Neuronal stem cell (in vitro differentiated cells): ENCODE results near the gene UGT2A1.

Experiments
- DNase-seq: peaks from one replicate; pipeline ENCODE4 v3.0.0-alpha.2; 2013; ENCODE audit warnings: low spot score
- H2AFZ ChIP-seq: one replicate; pipeline ENCODE4 v1.6.1; 2013; ENCODE audit warnings: mild to moderate bottlenecking, low read length, inconsistent platforms
- H2AK5ac ChIP-seq: 2 replicates; pipeline ENCODE4 v1.6.1; 2013; ENCODE audit warnings: low read depth, mild to moderate bottlenecking, inconsistent platforms, low read length, moderate library complexity, mixed read lengths
- H2BK120ac ChIP-seq: 2 replicates; pipeline ENCODE4 v1.6.1; 2013; ENCODE audit warnings: low read depth, mild to moderate bottlenecking, inconsistent platforms, low read length, moderate library complexity, mixed read lengths
- H2BK12ac ChIP-seq: one replicate; pipeline ENCODE4 v1.6.1; 2013; ENCODE audit warnings: low read length, inconsistent platforms
- H2BK15ac ChIP-seq: 2 replicates; pipeline ENCODE4 v1.6.1; 2013; ENCODE audit warnings: mild to moderate bottlenecking, low read length, inconsistent platforms, mixed read lengths
- H2BK5ac ChIP-seq: one replicate; pipeline ENCODE4 v1.6.1; 2013; ENCODE audit warnings: inconsistent platforms, mild to moderate bottlenecking, low read length, moderate library complexity
- H3K14ac ChIP-seq: one replicate; pipeline ENCODE4 v1.6.1; 2013; ENCODE audit warnings: low read length, inconsistent platforms
- H3K18ac ChIP-seq: 2 replicates; pipeline ENCODE4 v1.6.1; 2013; ENCODE audit warnings: low read length, inconsistent platforms
- H3K23ac ChIP-seq: 2 replicates; pipeline ENCODE4 v1.6.1; 2013; ENCODE audit warnings: low read depth, mild to moderate bottlenecking, mixed read lengths, low read length, inconsistent platforms; ENCODE audit not compliant: poor library complexity
- H3K27ac ChIP-seq: replicated peaks from 3 replicates; pipeline ENCODE4 v1.5.1; 2013; ENCODE audit warnings: low read length, inconsistent platforms
- H3K27me3 ChIP-seq, 3 experiments: 2 replicates each; pipeline ENCODE4 v1.6.1; 2013; ENCODE audit warnings: low read length in 3 of 3, mild to moderate bottlenecking in 2 of 3, inconsistent platforms in 1 of 3, low read depth in 1 of 3, mixed read lengths in 1 of 3, moderate library complexity in 1 of 3; ENCODE audit not compliant: control insufficient read depth in 3 of 3, insufficient read depth in 3 of 3
- H3K36me3 ChIP-seq, 2 donors: replicated peaks in 1 of 2; 2 replicates each; pipeline ENCODE4 v1.6.1; 2013; ENCODE audit warnings: low read length in 2 of 2; ENCODE audit not compliant: control insufficient read depth in 2 of 2, insufficient read depth in 2 of 2
- H3K4ac ChIP-seq: 2 replicates; pipeline ENCODE4 v1.6.1; 2013; ENCODE audit warnings: inconsistent platforms, mild to moderate bottlenecking, low read length, moderate library complexity
- H3K4me1 ChIP-seq, 2 donors: 1 replicate in 1 of 2; 2 replicates in 1 of 2; pipeline ENCODE4 v1.6.1; 2013; ENCODE audit warnings: low read length in 2 of 2, low read depth in 1 of 2; ENCODE audit not compliant: control insufficient read depth in 2 of 2, insufficient read depth in 1 of 2
- H3K4me2 ChIP-seq: one replicate; pipeline ENCODE4 v1.6.1; 2013; ENCODE audit warnings: mild to moderate bottlenecking, low read length, inconsistent platforms; ENCODE audit not compliant: insufficient read depth, poor library complexity, severe bottlenecking
- H3K4me3 ChIP-seq, 2 donors: 2 replicates each; pipeline ENCODE4 v1.5.1; 2013; ENCODE audit warnings: low read length in 2 of 2, mild to moderate bottlenecking in 2 of 2, inconsistent platforms in 1 of 2, moderate library complexity in 1 of 2
- H3K79me1 ChIP-seq: one replicate; pipeline ENCODE4 v1.6.1; 2013; ENCODE audit warnings: low read depth, mild to moderate bottlenecking, inconsistent platforms, low read length, moderate library complexity
- H3K9ac ChIP-seq: one replicate; pipeline ENCODE4 v1.6.1; 2013; ENCODE audit warnings: mild to moderate bottlenecking, low read depth, low read length, inconsistent platforms; ENCODE audit not compliant: poor library complexity
- H3K9me3 ChIP-seq, 2 donors: replicated peaks in 1 of 2; 2 replicates each; pipeline versions ENCODE3 to v1.6.1; 2013; ENCODE audit warnings: low read length in 2 of 2, mild to moderate bottlenecking in 2 of 2, inconsistent platforms in 1 of 2, low read depth in 1 of 2, mixed read lengths in 1 of 2, moderate library complexity in 1 of 2; ENCODE audit not compliant: control insufficient read depth in 2 of 2, insufficient read depth in 1 of 2
- H4K8ac ChIP-seq: one replicate; pipeline ENCODE4 v1.6.1; 2013; ENCODE audit warnings: low read depth, mild to moderate bottlenecking, inconsistent platforms, low read length, moderate library complexity
- H4K91ac ChIP-seq: one replicate; pipeline ENCODE4 v1.6.1; 2013; ENCODE audit warnings: low read length, low read depth, mild to moderate bottlenecking, inconsistent platforms; ENCODE audit not compliant: poor library complexity
- WGBS, 2 donors: extraction: QIAGEN DNeasy Blood & Tissue Kit; methylation state at CpG; one replicate each; pipeline ENCODE4 v1.1.7; 2013; ENCODE audit warnings: missing lambda C conversion rate in 2 of 2, mixed read lengths in 1 of 2; ENCODE audit not compliant: insufficient read length in 2 of 2, insufficient replicate concordance in 1 of 2; ENCODE audit errors: extremely low coverage in 2 of 2; 5-methylcytosine and 5-hydroxymethylcytosine counted together

Gene UGT2A1

DNA sequence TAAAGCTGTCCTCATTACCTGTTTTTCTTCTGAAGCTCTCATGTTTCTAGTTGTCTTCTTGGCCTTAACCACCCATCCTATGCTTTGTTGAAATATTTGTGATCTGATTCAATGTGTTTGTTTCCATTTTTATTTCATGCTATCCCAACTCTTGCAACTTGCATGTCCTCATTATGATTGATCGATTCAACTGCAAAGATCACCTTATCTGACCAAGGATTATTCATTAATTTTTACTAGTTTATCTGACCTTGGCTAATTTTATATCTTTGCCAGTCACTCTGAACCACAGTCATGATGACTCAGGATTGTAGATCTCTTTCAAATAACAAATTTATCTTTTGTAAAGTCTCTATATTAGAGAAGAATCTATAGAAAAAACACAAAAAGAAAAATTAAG lies 84.3 kb downstream of the UGT2A1 start:
- Histone ChIP-seq H2AFZ (no peak overlapping the region), H3K4me2 (no peak overlapping the region), H3K36me3 (no peaks in the 10 kb centered on the region), H3K27ac (no peak overlapping the region), H3K14ac (no peak overlapping the region), H2BK15ac (no peak overlapping the region), H2BK120ac (no peak overlapping the region), H3K23ac (no peak overlapping the region), H3K9ac (no peak overlapping the region), H3K79me1 (no peaks in the 10 kb centered on the region), H3K4me3 (no peak overlapping the region), H3K27me3 (no peaks in the 10 kb centered on the region), H2BK12ac (no peak overlapping the region), H3K9me3 (no peaks in the 10 kb centered on the region), H3K4me1 (no peaks in the 10 kb centered on the region), H2AK5ac (no peak overlapping the region), H2BK5ac (no peak overlapping the region), H4K8ac (no peak overlapping the region), H3K18ac (no peak overlapping the region), H4K91ac (no peak overlapping the region), H3K4ac (no peak overlapping the region)
- no CpG with 5 or more reads among the region's 1 CpG for WGBS, 2 donors
- no peak for DNase-seq

DNA sequence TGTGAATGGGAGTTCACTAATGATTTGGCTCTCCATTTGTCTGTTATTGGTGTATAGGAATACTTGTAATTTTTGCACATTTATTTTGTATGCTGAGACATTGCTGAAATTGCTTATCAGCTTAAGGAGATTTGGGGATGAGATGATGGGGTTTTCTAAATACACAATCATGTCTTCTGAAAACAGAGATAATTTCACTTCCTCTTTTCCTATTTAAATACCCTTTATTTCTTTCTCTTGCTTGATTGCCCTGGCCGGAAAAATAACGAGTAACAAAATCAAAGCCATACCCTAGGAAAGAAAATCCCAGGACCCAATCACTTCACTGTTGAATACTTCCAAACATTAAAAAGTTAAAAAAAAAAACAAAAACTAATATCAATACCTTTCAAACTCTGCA lies 89.6 kb downstream of the UGT2A1 start:
- no peak overlapping the region for H2BK15ac ChIP-seq
- no peak overlapping the region for H3K4me2 ChIP-seq
- H2AK5ac ChIP-seq, result no peak overlapping the region
- no peak overlapping the region for H3K27ac ChIP-seq
- no peak overlapping the region for H3K4ac ChIP-seq
- H2BK120ac ChIP-seq, result no peak overlapping the region
- H3K79me1 ChIP-seq, result no peaks in the 10 kb centered on the region
- H3K9ac ChIP-seq, result no peak overlapping the region
- no peaks in the 10 kb centered on the region for H3K36me3 ChIP-seq
- no peak for DNase-seq
- no peaks in the 10 kb centered on the region for H3K4me1 ChIP-seq
- H2BK5ac ChIP-seq, result no peak overlapping the region
- H3K27me3 ChIP-seq, result no peaks in the 10 kb centered on the region
- no peak overlapping the region for H4K91ac ChIP-seq
- no peak overlapping the region for H3K14ac ChIP-seq
- no peak overlapping the region for H2BK12ac ChIP-seq
- no peak overlapping the region for H4K8ac ChIP-seq
- no peak overlapping the region for H2AFZ ChIP-seq
- no peaks in the 10 kb centered on the region for H3K9me3 ChIP-seq
- no peak overlapping the region for H3K4me3 ChIP-seq
- no CpG with 5 or more reads among the region's 2 CpGs for WGBS, 2 donors
- no peak overlapping the region for H3K23ac ChIP-seq
- H3K18ac ChIP-seq, result no peak overlapping the region

DNA sequence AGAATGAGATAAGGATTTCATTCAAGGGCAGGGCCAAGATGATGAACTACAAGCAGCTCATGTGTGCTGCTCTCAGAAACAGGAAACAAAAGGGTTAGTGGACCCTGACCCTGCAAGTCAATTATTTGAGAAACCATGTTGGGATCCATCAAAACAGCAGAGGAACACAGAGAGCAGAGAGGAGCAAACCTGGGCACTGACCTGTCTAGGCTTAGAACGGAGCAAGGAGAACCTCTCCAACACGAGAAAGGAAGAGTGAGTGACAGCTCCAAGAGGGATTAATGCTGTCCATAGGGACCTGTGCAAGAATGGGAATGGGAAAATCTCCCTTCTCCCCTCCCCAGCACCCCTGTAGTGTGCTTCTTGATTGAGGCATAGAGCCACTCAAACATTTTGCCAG lies 103.4 kb downstream of the UGT2A1 start:
- H3K18ac ChIP-seq, result no peak overlapping the region
- H3K4me3 ChIP-seq, result no peak overlapping the region
- H3K79me1 ChIP-seq, result no peaks in the 10 kb centered on the region
- no peak overlapping the region for H3K27ac ChIP-seq
- H4K91ac ChIP-seq, result no peak overlapping the region
- no peak overlapping the region for H3K14ac ChIP-seq
- no CpG with 5 or more reads among the region's 2 CpGs for WGBS, 2 donors
- no peak overlapping the region for H2BK15ac ChIP-seq
- H2AK5ac ChIP-seq, result no peak overlapping the region
- H2BK120ac ChIP-seq, result no peak overlapping the region
- no peak overlapping the region for H3K23ac ChIP-seq
- no peaks in the 10 kb centered on the region for H3K9me3 ChIP-seq
- no peak overlapping the region for H3K4me2 ChIP-seq
- no peak overlapping the region for H2BK5ac ChIP-seq
- no peak for DNase-seq
- no peak overlapping the region for H3K9ac ChIP-seq
- H3K27me3 ChIP-seq, result no peaks in the 10 kb centered on the region
- no peak overlapping the region for H4K8ac ChIP-seq
- H2AFZ ChIP-seq, result no peak overlapping the region
- peaks cover 0 to 5% of the 10 kb centered on the region in 2 donors for H3K4me1 ChIP-seq
- no peak overlapping the region for H3K4ac ChIP-seq
- H2BK12ac ChIP-seq, result no peak overlapping the region
- H3K36me3 ChIP-seq, result no peaks in the 10 kb centered on the region

DNA sequence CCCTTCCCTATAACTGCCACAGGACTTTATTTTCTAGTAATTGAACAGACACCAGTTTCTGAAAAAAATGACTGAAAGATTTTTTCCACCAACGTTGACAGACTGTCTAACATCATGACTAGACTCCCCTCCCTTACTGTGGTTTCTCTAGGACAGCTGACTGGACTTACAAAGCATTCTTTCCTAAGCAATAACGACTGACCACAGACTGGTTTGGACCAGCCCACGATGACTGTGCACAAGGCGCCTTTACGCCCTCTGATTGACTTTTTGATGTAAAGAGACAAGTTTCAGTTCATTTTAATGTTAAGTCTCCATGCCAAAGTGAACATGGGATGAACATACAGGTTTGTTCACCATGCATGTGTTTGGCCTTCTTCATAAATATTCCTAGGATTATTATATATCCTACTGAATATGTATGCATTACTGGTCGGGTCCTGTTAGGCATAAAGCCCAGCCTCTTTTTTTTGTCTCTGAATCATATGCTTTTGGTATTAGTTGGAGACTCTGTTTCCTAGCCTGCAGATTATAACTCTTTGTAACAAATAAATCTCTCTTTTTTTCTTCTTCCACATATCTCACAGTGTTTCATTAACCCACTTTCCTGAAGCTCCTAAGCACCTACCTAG lies 106.8 kb downstream of the UGT2A1 start:
- H2BK15ac ChIP-seq, result no peak overlapping the region
- peak overlapping the region; percentile 15 for H2AFZ ChIP-seq
- H2BK12ac ChIP-seq, result no peak overlapping the region
- no peaks in the 10 kb centered on the region for H3K27me3 ChIP-seq
- H3K9me3 ChIP-seq, result no peaks in the 10 kb centered on the region
- no peak for DNase-seq
- peaks cover 0 to 5% of the 10 kb centered on the region in 2 donors for H3K4me1 ChIP-seq
- H3K18ac ChIP-seq, result no peak overlapping the region
- H3K14ac ChIP-seq, result no peak overlapping the region
- H2AK5ac ChIP-seq, result no peak overlapping the region
- H2BK5ac ChIP-seq, result no peak overlapping the region
- no peak overlapping the region for H3K4ac ChIP-seq
- H2BK120ac ChIP-seq, result no peak overlapping the region
- H4K8ac ChIP-seq, result no peak overlapping the region
- no peaks in the 10 kb centered on the region for H3K36me3 ChIP-seq
- H3K4me2 ChIP-seq, result no peak overlapping the region
- H3K23ac ChIP-seq, result no peak overlapping the region
- no peak overlapping the region for H3K9ac ChIP-seq
- no CpG with 5 or more reads among the region's 6 CpGs for WGBS, 2 donors
- no peak overlapping the region for H3K4me3 ChIP-seq
- no peaks in the 10 kb centered on the region for H3K79me1 ChIP-seq
- no peak overlapping the region for H3K27ac ChIP-seq
- no peak overlapping the region for H4K91ac ChIP-seq
